ENCODE measurements around the gene NSUN5. TPM values are rescaled to one million over a fixed set of nuclear protein-coding genes. Genes with fewer than 3 reads are reported as not detected.
"Not testable (repeated sequence)": the region's sequence is repeated elsewhere in the genome, so short reads cannot be mapped to it uniquely, and the experiment has no call there.

NSUN5 gene
- total RNA-seq, 1 donor from 2014 or later, result 16.2 TPM

DNA sequence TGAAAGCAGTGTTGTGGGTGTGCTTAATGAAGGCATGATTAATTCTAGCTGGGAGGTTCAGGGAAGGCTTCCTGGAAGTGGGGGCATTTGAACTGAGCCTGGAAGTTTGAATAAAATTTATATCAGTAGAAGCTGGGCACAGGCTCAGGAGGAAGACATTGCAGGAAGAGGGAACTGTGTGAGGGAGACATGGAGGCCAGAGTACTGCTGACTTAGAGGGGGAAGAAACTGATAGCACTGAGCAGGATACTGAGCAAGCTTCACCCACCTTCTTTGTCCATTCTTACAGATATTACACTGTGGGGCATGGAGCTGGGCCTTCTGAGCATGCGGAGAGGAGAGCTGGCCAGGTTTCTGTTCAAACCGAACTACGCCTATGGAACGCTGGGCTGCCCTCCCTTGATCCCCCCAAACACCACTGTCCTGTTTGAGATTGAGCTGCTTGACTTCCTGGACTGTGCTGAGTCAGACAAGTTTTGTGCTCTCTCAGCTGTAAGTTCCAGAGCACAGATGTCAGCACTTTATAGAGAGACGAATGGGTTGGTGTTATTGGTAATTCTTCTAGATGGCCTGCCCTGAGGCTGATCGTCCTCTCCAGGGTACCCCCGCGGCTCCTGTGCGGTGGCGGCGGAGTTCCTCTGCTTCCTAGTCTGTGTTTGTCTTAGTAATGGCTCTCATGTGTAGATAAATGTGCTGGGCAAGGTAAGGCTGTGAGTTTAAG lies 21.4 kb upstream of the NSUN5 start:
- ATAC-seq (ENCODE audit: poor library complexity), result peak; percentile 81

DNA sequence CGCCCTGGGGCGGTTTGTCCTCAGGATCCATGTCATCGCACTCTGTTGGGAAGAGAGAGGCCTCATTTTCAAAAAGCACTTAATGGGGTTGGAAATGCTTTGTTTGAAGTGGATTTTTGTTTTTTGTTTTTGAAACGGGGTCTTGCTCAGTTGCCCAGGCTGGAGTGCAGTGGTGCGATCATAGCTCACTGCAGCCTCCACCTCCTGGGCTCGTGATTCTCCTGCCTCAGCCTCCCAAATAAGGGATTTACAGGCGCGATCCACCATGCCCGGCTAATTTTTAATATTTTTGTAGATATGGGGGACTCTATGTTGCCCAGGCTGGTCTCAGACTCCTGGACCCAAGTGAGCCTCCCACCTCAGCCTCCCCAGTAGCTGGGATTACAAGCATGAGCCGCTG lies 20.1 kb upstream of the NSUN5 start:
- no peak for DNase-seq
- intact Hi-C loops (cut with DNase I), result no loop called here
- no peak for ATAC-seq (ENCODE audit: poor library complexity)

More for the DNA sequence above, 21.4 kb upstream of the NSUN5 start:
- no peak for DNase-seq
- intact Hi-C loops (cut with DNase I), result no loop called here

DNA sequence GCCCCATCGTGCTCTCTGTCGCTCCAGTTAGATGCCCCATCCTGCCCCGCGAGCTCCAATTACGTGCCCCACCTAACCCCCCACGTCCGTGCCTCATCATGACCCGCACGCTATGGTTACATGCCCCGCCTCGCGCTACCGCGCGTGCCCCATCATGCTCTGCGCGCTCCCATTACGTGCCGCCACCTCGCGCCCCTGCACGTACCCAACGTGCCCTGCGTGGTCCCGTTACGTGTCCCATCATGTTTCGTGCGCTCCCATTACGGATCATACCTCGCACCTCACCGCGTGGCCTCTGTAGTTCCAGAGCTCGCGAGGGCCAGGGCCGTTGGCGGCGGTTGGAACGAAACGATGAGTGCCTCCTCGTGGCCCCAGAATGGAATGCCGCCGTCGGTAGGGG lies 19.3 kb upstream of the NSUN5 start, which contains the start of the genes FKBP6 and TRIM50:
Gene FKBP6 (plus strand): TSS at position 240 of the 400 bp plus-strand sequence. CDS start 268 bp downstream, outside the sequence.
Gene TRIM50 (minus strand): TSS at position 161 of the 400 bp plus-strand sequence. CDS start 3,295 bp downstream, outside the sequence.
- ATAC-seq (ENCODE audit: poor library complexity); intact Hi-C loops (cut with DNase I); DNase-seq: not testable (repeated sequence)

DNA sequence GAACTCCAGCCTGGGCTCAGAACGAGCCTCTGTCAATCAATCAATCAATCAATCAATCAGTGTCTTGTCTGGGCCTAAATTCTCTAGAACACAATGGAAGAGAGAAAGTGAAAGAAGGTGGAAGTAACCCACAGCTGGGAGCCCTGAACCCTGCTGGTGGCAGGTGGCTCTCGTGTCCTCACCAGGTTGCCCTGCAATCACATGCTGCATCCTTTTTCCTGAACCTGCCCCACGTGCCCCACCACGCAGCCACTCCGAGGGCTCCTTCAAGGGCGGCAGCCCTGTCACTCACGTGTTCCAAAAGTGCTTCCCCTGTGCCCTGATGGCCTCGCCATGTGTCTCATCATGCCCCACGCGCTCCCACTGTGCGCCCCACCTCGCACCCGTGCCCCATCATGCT lies 18.8 kb upstream of the NSUN5 start:
- intact Hi-C loops (cut with DNase I); DNase-seq; ATAC-seq (ENCODE audit: poor library complexity): not testable (repeated sequence)

DNA sequence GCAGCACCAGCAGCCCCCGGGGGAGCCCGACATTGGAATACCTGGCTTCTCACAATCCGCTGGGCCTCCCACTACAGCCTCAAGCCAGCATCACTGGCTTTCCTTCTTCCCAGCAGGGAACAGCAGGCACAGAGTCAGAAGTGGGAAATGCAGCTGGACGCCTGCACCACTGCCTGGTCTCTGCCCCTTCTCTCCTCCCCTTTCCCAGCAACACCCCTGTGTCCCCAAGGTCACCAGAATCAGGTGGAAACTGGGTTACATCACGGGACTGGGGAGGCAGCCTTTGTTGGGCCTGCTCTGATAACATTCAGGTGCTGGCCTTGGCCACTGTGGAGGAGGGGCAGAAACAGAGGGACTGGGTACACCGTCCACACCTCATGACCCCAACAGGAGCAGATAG lies 16.8 kb upstream of the NSUN5 start:
- ATAC-seq (ENCODE audit: poor library complexity); intact Hi-C loops (cut with DNase I): not testable (repeated sequence)

DNA sequence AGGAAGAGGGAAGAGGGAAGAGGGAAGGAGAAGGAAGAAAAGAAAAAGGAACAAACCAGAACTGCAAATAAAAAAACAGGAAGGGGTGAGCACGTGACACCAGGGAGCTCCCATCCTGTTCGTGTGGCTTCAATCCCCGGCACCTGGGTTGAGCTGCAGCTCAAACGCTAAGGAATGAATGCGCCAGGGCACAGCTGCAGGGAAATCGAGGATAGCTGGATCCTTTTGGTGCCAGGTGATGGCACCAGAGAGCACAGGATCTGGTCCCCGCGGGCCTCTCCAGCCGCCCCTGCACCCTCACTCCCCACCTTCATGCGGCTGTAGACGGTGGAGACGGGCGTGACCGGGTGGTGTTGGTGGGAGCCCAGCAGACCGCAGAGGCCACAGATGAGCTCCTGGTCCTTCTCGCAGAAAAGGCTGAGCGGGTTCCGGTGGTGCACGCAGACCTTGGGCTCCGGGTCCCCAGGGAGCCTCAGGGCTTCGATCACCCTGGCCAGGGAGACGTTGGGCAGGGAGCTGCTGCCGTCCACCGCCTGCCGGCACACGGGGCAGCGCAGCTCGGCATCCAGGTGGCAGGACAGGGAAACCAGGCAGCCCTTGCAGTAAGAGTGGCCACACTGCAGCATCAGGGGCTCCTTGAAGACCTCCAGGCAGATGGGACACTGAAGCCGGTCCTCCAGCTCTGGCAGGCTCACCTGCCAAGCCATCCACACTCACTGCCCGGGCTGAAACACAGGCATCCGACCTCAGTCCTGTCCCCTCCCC lies 15.6 kb upstream of the NSUN5 start:
- intact Hi-C loops (cut with DNase I), result not testable (repeated sequence)
- DNase-seq, result peak; percentile 69
- ATAC-seq (ENCODE audit: poor library complexity), result peak; percentile 71

More for the DNA sequence above, 16.8 kb upstream of the NSUN5 start:
- not testable (repeated sequence) for DNase-seq

DNA sequence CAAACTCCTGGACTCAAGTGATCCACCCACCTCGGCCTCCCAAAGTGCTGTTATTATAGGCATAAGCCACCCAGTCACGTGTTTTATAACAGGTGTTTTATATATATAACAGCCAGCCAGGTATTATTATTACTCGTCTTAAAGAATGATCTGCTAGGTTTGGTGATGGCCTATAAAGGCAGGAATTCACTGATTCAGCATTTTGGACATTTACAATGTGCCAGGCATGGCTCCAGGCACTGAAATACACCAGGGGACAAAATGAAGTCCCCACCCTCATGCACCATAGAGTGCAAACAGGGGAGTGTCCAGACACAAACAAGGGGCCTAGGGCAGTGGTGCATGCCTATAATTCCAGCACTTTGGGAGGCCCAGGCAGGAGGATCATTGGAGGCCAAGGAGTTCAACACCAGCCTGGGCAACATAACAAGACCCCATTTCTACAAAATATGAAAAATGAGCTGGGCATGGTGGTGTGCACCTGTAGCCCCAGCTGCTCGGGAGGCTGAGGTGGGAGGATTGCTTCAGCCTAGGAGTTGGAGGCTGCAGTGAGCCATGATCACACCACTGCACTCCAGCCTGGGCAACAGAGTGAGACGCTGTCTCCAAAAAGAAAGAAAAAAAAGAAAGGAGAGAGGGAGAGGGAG lies 14.9 kb upstream of the NSUN5 start:
- ATAC-seq (ENCODE audit: poor library complexity); DNase-seq; intact Hi-C loops (cut with DNase I): not testable (repeated sequence)

DNA sequence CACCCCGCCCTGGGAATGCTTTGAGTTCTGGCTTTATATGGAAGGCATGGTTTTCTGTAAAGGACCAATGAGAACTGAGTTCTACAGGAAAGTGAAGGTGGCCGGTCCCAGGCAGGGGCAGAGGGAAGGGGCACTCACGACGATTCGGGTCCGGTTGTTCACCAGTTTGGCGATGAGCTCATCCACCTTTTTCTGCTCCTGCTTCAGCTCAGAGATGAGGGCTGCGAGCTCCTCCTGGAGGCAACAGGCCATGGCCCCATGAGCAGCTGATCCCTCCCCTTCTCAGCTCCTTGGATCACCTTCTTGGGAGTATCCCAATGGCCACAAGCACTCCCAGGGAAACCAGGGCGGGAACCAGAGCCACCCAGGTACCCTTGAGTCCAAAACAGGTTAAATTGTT lies 11.4 kb upstream of the NSUN5 start:
- DNase-seq; intact Hi-C loops (cut with DNase I); ATAC-seq (ENCODE audit: poor library complexity): not testable (repeated sequence)

DNA sequence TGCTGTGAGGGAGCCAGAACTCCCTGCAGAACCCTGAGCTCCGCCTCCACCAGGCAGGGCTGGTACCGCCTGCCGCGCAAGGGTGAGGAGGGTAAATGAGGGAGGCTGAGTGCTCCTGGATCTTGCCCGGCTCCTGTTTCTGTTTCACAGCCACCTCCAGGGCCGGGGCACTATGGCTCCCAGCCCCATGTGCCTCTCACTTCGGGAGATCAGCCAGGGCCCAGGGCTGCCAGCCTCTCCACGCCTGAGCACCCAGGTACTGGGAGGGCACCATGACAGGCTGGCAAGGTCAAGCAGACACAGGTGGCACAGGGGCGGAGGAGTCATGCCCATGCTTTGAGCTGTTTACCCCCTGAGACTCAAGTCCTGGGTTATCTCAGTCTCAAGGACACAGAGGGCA lies 10.9 kb upstream of the NSUN5 start:
- DNase-seq; intact Hi-C loops (cut with DNase I); ATAC-seq (ENCODE audit: poor library complexity): not testable (repeated sequence)

DNA sequence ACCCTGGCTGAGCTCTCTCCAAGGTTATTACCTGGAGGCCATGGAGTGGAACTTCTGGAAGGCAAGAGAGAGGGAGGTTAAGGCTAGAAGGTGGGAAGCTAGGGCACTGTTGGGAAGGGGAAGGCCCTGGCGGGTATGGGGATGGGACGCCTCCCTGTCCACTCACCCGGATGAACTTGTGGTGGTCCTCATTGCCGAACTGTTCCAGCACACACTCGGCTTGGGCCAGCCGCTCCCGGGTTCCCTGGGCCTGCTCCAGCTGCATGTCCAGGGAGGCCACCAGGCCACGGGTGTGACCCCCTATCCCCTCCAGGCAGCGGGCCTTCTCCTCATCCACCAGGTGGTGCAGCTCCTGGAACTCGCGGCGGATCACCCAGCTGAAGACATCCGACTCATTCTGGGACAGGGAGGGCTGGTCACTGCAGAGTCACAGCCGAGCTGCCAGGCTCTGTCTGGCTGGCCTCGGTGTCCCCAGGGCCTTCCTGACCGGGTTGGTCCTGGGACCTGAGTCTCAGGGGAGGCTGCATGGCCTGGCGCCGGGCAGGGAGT lies 10.1 kb upstream of the NSUN5 start:
- intact Hi-C loops (cut with DNase I); DNase-seq; ATAC-seq (ENCODE audit: poor library complexity): not testable (repeated sequence)

DNA sequence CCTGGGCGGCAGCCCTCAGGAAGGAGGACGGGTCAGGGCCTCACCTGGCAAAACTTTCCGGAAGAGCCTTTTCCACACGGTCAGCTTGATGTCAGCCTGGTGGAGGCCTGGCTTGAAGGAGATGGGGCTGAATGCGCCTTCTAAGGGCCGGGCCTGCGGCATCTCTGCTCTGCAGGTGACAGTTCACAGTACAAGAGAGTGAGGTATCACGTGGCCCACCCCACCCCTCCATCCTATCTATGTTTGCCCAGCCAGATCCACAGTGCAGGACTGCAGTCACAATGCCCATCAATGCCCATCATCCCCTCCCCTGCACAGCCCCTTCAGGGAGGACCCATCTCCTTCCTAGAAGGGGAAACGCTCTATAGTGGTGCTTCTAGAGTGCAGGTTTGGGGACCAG lies 7.9 kb upstream of the NSUN5 start:
- intact Hi-C loops (cut with DNase I), result no loop called here
- ATAC-seq (ENCODE audit: poor library complexity) (no peak), DNase-seq (no peak)

DNA sequence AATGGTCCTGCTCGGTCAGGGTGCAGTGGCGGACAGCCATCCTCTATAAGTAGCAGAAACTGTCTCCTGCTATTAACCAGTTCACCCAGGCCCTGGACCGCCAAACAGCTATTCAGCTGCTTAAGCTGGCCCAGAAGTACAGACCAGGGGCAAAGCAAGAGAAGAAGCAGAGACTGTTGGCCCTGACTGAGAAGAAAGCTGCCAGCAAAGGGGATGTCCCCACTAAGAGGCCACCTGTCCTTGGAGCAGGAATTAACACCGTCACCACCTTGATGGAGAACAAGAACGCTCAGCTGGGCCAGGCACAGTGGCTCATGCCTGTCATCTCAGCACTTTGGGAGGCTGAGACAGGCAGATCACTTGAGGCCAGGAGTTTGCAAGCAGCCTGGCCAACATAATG lies 5.6 kb upstream of the NSUN5 start:
- DNase-seq (no peak), ATAC-seq (ENCODE audit: poor library complexity) (no peak)
- intact Hi-C loops (cut with DNase I), result no loop called here

DNA sequence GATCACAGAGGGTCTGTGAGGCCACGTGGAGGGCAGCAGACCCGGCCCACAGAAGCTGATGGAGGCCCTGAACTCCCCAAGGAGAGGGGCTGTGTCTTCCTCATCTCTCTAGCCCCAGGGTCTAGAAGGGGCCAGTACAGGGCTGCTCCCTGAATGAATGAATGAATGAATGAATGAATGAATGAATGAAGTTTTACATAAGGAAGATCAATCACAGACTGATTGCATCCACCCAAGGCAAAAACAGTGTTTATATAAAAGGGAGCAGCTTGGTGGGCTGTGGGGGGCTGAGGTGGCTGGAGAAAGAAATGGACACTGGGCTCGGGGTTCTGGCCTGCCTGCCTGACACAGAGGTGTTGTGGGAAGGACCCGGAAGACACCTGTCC lies 4.9 kb upstream of the NSUN5 start:
- intact Hi-C loops (cut with DNase I), result no loop called here
- ATAC-seq (ENCODE audit: poor library complexity) (no peak), DNase-seq (no peak)

DNA sequence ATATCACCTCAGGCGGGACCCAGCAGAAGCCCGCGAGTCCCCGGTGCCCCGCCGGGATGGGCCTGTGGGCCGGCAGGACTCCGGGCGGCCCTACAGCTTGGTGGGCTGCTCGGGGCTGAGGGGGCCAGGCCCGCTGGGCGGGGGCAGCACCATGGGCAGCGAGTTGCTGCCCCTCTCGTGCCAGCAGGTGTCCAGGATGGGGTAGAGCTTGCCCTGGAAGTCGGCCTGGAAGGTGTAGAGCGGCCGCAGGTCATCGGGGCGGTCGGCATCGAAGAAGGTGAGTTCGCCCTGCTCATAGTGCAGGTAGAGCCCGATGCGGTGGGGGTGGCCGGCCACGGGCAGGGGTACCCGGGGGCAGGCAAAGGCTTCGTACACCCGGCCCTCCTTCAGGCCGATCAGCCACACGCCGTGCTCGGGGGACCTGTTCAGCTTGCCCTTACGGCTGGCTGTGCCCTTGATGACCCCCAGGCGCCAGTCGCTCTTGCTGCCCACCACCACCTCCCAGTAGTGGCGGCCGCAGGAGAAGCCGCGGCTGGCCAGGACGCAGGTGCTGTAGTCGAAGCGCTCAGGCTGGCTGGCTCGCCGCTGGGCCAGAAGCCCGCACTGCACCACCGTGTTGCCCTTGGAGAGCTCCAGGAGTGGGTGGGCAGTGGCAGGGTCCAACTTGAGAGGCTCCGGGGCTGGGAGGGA lies 4.3 kb upstream of the NSUN5 start:
- ATAC-seq (ENCODE audit: poor library complexity), result no peak
- intact Hi-C loops (cut with DNase I), result no loop called here

DNA sequence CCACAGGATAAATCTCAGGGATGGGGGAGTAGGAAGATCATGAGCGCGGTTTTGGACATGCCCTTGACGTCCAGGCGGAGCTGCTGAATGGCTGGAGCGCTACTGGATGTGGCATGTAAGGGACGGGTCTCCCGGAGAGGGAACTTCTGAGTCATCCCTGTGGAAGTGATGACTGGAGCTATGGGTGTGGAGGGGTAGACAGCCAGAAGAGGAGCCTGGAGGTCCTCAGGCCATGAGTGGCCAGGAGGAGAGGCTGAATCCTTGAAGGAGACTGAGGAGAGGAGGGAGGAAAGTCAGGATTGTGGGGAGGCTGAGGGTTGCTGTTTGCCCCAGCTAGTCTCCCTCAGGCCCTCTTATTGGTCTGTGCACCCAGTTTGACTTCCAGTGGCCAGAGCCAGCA lies 2.8 kb upstream of the NSUN5 start:
- intact Hi-C loops (cut with DNase I); DNase-seq; ATAC-seq (ENCODE audit: poor library complexity): not testable (repeated sequence)

More for the DNA sequence above, 4.3 kb upstream of the NSUN5 start:
- no peak for DNase-seq

DNA sequence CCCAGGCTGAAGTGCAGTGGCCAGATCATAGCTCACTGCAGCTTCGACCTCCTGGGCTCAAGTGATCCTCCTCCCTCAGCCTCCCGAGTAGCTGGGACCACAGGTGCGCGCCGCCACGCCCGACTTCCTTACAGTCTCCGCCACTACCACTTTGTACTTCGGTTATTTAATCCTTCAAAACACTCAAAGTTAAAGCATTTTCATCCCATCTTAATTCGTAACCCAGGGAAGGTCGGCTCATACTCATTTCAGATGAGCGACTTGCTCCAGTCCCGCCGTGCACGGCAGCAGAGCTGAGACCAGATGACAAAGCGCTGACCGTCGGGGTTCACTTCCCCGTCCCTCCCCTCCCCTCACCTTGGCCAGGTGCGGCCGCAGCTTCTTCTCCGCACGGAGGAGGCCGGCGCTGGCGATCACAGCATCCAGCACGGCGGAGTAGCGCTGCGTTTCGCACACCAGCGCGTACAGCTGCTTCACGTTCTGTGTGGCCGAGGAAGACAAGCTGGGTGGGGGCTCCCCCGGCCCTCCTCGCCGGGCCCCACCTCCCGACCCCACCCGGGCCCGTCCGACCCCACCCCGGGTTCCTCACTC lies 457 bp downstream of the NSUN5 start:
- DNase-seq (no peak), ATAC-seq (ENCODE audit: poor library complexity) (peak; percentile 49)
- intact Hi-C loops (cut with DNase I), result no loop called here

DNA sequence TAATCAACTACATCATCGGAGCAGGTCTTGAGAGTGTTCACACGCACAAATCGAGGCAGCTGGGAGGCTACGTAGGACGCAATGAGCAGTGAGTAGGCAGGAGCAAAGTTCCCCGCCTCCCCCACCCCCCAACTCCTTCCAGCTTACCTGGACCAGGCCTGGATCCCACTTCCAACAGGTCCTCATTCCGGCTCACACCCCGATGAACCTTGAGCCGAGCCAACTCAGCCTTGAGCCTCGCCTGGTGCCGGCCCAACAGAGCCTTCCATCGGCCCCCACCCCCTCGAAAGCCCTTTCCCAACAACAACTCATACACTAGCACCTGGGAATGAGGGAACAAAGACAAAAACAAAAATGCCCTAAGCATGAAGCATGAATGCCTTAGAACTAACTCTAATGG lies 1.2 kb downstream of the NSUN5 start:
- intact Hi-C loops (cut with DNase I), result no loop called here
- DNase-seq, result no peak

More for the DNA sequence above, 1.2 kb downstream of the NSUN5 start:
- ATAC-seq (ENCODE audit: poor library complexity), result no peak
